ENCODE results near the gene TEPSIN.

DNA sequence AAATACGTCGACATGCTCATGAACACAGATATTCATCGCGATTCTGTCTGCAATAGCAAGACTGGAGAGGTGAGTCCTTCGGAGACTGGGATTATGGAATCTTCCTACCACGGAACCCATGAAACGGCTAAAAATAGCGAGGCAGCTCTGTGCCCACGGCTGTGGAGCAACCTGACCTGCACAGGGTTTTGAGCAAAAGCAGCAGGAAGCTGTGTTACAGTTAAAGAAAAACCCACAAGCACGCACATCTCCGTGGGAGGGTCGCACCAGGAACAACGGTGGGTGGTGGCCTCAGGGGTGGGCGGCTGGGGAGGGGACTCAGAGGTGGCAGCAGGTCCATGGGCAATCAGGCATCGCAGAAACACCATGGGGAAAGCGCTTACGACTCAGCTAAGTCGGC, 31.4 kb upstream of the TEPSIN start:
- no peak for TF ChIP-seq CTCF (IDR thresholded peaks at IDR 0.05)
- no peak for TF ChIP-seq POLR2A (IDR thresholded peaks at IDR 0.05)
- no peak for TF ChIP-seq EP300 (IDR thresholded peaks at IDR 0.05)
